GM12878 (cell line): ENCODE results near the gene PSENEN. TPM values are rescaled to one million over a fixed set of nuclear protein-coding genes. Genes with fewer than 3 reads are reported as not detected.

ENCODE experiments used
- ATAC-seq: fragments of 200-7000 bp; cut with Tn5 transposase; 3 replicates; pipeline ENCODE4 v1.9.1; 2020; ENCODE audit warnings: mild to moderate bottlenecking, moderate library complexity
- BruUV-seq: library from RNA; stranded (reverse); fragments of 400-500 nt; replicated peaks from 2 replicates; lab custom pipeline; 2021; lab: Mats Ljungman, UMichigan
- CTCF ChIA-PET: fragments of 300-600 bp; sonication (Branson Sonifier 250); formaldehyde crosslinking; extraction: SDS; loops from one replicate; lab custom pipeline; 2021; ENCODE audit warnings: inconsistent platforms; lab: Yijun Ruan, JAX
- POLR2A ChIA-PET: fragments of 350-600 bp; formaldehyde crosslinking; extraction: SDS; loops from one replicate; lab custom pipeline; 2021; ENCODE audit warnings: inconsistent platforms; lab: Charles Lee
- RAD21 ChIA-PET: fragments of 300-600 bp; sonication (Branson Sonifier 250); formaldehyde crosslinking; loops from one replicate; lab custom pipeline; 2023; ENCODE audit warnings: antibody characterized with exemption; ENCODE audit not compliant: unreplicated experiment; lab: Charles Lee
- SMC1A ChIA-PET: fragments of 300-600 bp; sonication (Branson Sonifier 250); formaldehyde crosslinking; loops from one replicate; lab custom pipeline; 2023; ENCODE audit not compliant: unreplicated experiment, uncharacterized antibody; lab: Charles Lee
- DNase-seq: peaks from one replicate; pipeline ENCODE4 v3.0.0-alpha.2; 2011; ENCODE audit warnings: low read depth, low spot score
- FAIRE-seq: peaks from 3 replicates; lab custom pipeline; 2011; peaks lifted over from hg19 to GRCh38; lab: Jason Lieb, UNC
- H2AFZ ChIP-seq: 2 replicates; pipeline ENCODE4 v1.6.0; 2011; ENCODE audit warnings: low read depth, low read length, control low read depth; ENCODE audit not compliant: control insufficient read depth
- H3K27ac ChIP-seq: 2 replicates; pipeline ENCODE4 v1.5.1; 2011; ENCODE audit warnings: control low read depth; ENCODE audit not compliant: control insufficient read depth, insufficient read depth
- H3K27me3 ChIP-seq, 2 experiments: replicated peaks in 1 of 2; 2 replicates each; pipeline versions ENCODE4 v1.6.0 to v1.6.1; 2011; ENCODE audit warnings: low read length in 1 of 2; ENCODE audit not compliant: control insufficient read depth in 2 of 2, insufficient read depth in 2 of 2
- H3K36me3 ChIP-seq, 2 experiments: 2 replicates each; pipeline ENCODE4 v1.5.1; 2011; ENCODE audit warnings: low read length in 1 of 2; ENCODE audit not compliant: control insufficient read depth in 2 of 2, insufficient read depth in 2 of 2
- H3K4me1 ChIP-seq: 2 replicates; pipeline ENCODE4 v1.6.1; 2011; ENCODE audit warnings: mild to moderate bottlenecking, low read length, moderate library complexity, mixed read lengths; ENCODE audit not compliant: control insufficient read depth, insufficient read depth
- H3K4me2 ChIP-seq: 2 replicates; pipeline ENCODE4 v1.6.0; 2011; ENCODE audit warnings: control low read depth; ENCODE audit not compliant: control insufficient read depth, insufficient read depth
- H3K4me3 ChIP-seq: fragments of 200-600 bp; sonication (generic); 2 replicates; pipeline ENCODE4 v1.5.1; 2016
- H3K79me2 ChIP-seq: 2 replicates; pipeline ENCODE4 v1.6.0; 2011; ENCODE audit warnings: low read length; ENCODE audit not compliant: control insufficient read depth, insufficient read depth
- H3K9ac ChIP-seq: 2 replicates; pipeline ENCODE4 v1.8.0; 2011; ENCODE audit warnings: low read length, control low read depth, mixed read lengths; ENCODE audit not compliant: control insufficient read depth, insufficient read depth
- H3K9me3 ChIP-seq: replicated peaks from 3 replicates; pipeline ENCODE4 v1.5.1; 2011; ENCODE audit warnings: mild to moderate bottlenecking, low read length; ENCODE audit not compliant: control insufficient read depth, insufficient read depth
- H4K20me1 ChIP-seq: 2 replicates; pipeline ENCODE4 v1.6.0; 2011; ENCODE audit not compliant: control insufficient read depth, insufficient read depth
- GABPA ChIP-seq: IDR thresholded peaks from 2 replicates; pipeline ENCODE4 v1.6.1; 2014; ENCODE audit warnings: antibody characterized with exemption, low read depth, mild to moderate bottlenecking, inconsistent platforms
- POLR2A ChIP-seq: IDR thresholded peaks from 2 replicates; pipeline ENCODE4 v1.6.1; 2011; ENCODE audit warnings: low read depth, mild to moderate bottlenecking, low read length
- POLR2AphosphoS5 ChIP-seq: IDR thresholded peaks from 2 replicates; pipeline ENCODE4 v1.6.1; 2011; ENCODE audit warnings: mild to moderate bottlenecking, low read length, inconsistent platforms
- RAD21 ChIP-seq: IDR thresholded peaks from 2 replicates; pipeline ENCODE4 v1.6.1; 2011; ENCODE audit warnings: mild to moderate bottlenecking, low read depth, low read length, moderate library complexity; ENCODE audit not compliant: insufficient read depth
- WGBS: methylation state at CpG from one replicate; pipeline ENCODE4 v1.1.6; 2016; ENCODE audit warnings: low lambda C conversion rate; ENCODE audit not compliant: insufficient replicate concordance, insufficient coverage; ENCODE audit errors: missing lambda C conversion rate; 5-methylcytosine and 5-hydroxymethylcytosine counted together
- in situ Hi-C: fragments of 300-500 bp; cut with MboI; formaldehyde crosslinking; loops from 9 replicates; pipeline ENCODE4 v1.14.3; 2018; ENCODE audit warnings: mixed read lengths
- intact Hi-C: fragments of 100-400 bp; cut with micrococcal nuclease; formaldehyde crosslinking; loops from one replicate; pipeline ENCODE4 v1.14.2; 2022; ENCODE audit not compliant: unreplicated experiment
- polyA plus RNA-seq, 11 experiments: library from polyadenylated mRNA; depleted of rRNA in 4 of 11; unstranded in 6 of 11; stranded (reverse) in 5 of 11; fragments of >200 nt; fragmentation: Nextera tagmentation in 4 of 11; fragmentation: Illumina TruSeq in 1 of 11; extraction: Ambion mirVana in 4 of 11; extraction: Trizol in 1 of 11; gene quantifications; 1 replicate in 1 of 11; 2 replicates in 10 of 11; pipeline versions ENCODE4 v1.2.1 to v1.2.3, GENCODE V29; 2011 to 2016; ENCODE audit warnings: inconsistent platforms in 2 of 11, missing spikeins in 2 of 11, low read depth in 1 of 11
- total RNA-seq, 4 experiments: library from RNA; depleted of rRNA in 3 of 4; stranded (reverse); fragments of >200 nt in 3 of 4; fragmentation: Illumina TruSeq in 1 of 4; extraction: Trizol in 1 of 4; gene quantifications; 2 replicates each; pipeline versions ENCODE4 v1.2.1 to v1.2.3, GENCODE V29; 2013 to 2021
- TF ChIP-seq, protein P1 (sequence below), 3 experiments: IDR thresholded peaks in 2 of 3; conservative IDR thresholded peaks in 1 of 3; 2 replicates each; pipeline ENCODE4 v1.5.1; 2011; ENCODE audit warnings: low read depth in 3 of 3, low read length in 3 of 3, mild to moderate bottlenecking in 3 of 3, control low read depth in 2 of 3, moderate library complexity in 2 of 3, inconsistent platforms in 1 of 3, mixed read lengths in 1 of 3; ENCODE audit not compliant: control insufficient read depth in 2 of 3, insufficient read depth in 1 of 3; ENCODE audit errors: extremely low read depth in 1 of 3

The PSENEN gene
- total and polyA plus RNA-seq, 10 of the 15 experiments (the other 5 are each of a cell fraction or from before 2014, with no cell fraction given): 14.4 to 178 (median 43.5) TPM

DNA sequence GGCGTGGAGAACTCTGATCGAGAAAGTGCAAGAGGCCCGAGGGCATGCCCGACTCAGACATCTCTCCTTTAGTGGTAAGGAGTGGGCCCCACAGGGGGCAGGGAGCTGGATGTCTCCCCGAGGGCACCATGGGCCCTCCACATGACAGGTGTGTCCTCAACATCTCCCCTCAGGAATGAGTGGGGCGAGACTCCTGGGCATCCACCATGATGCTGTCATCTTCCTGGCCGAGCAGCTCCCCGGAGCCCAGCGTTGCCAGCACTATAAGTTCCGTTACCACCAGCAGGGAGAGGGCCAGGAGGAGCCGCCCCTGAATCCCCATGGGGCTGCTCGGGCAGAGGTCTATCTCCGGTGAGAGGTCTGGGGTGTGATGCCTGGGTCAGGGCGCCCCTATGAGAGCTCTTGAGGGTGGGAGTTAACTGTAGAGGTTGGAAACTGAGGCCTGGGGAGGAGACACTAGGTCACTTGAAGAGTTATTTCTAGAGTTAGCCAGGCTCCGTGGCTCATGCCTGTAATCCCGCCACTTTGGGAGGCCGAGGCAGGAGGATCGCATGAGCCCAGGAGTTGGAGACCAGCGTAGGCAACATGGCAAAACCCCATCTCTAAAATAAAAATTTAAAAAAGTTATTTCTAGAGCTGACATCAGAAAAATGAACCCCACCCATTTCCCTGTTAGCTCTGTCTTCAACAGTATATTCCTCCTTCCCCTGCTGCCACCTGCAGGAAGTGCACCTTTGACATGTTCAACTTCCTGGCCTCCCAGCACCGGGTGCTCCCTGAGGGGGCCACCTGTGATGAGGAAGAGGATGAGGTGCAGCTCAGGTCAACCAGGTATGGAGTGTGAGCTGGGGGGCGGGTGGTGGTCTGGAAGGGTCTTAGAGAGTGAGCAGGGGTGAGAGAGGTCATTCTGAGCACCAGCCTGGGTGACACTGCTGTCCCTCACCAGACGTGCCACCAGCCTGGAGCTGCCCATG, 8.3 kb upstream of the PSENEN start:
- 87% methylated on average over 22 of the region's 22 CpGs for WGBS
- ChIA-PET POLR2A (interaction anchor here (1.2 to 1.3 kb wide), 2 partner anchors 8 to 18 kb away, joined by 3 to 4 read pairs; partner anchors contain the start of genes PSENEN and U2AF1L4), RAD21 (interaction anchor here (1.2 kb wide), 1 partner anchor 44 kb away, joined by 4 read pairs; no protein-coding TSS in a partner anchor), CTCF (interaction anchor here (1.2 to 2.1 kb wide), 4 partner anchors 17 to 45 kb away, joined by 3 to 7 read pairs (median 6); no protein-coding TSS in a partner anchor), SMC1A (interaction anchor here (1.2 to 1.8 kb wide), 2 partner anchors 19 to 41 kb away, joined by 3 to 5 read pairs; no protein-coding TSS in a partner anchor)
- intact Hi-C loops (no loop called here), in situ Hi-C loops (no loop called here)
- Histone ChIP-seq H3K4me3 (no peak overlapping the region), H3K9ac (no peak overlapping the region), H3K27me3 (no peaks in the 10 kb centered on the region), H2AFZ (no peak overlapping the region), H4K20me1 (no peaks in the 10 kb centered on the region), H3K79me2 (peaks cover 7% of the 10 kb centered on the region), H3K4me1 (peaks cover 7% of the 10 kb centered on the region), H3K4me2 (no peak overlapping the region), H3K27ac (no peak overlapping the region), H3K9me3 (no peaks in the 10 kb centered on the region), H3K36me3 (peaks cover 10 to 35% of the 10 kb centered on the region in 2 experiments; a peak in 3 of 4 replicates)
- ATAC-seq: no peak
- no peak for DNase-seq
- no TSS peak for BruUV-seq
- no peak for FAIRE-seq
- TF ChIP-seq, protein P1, sequence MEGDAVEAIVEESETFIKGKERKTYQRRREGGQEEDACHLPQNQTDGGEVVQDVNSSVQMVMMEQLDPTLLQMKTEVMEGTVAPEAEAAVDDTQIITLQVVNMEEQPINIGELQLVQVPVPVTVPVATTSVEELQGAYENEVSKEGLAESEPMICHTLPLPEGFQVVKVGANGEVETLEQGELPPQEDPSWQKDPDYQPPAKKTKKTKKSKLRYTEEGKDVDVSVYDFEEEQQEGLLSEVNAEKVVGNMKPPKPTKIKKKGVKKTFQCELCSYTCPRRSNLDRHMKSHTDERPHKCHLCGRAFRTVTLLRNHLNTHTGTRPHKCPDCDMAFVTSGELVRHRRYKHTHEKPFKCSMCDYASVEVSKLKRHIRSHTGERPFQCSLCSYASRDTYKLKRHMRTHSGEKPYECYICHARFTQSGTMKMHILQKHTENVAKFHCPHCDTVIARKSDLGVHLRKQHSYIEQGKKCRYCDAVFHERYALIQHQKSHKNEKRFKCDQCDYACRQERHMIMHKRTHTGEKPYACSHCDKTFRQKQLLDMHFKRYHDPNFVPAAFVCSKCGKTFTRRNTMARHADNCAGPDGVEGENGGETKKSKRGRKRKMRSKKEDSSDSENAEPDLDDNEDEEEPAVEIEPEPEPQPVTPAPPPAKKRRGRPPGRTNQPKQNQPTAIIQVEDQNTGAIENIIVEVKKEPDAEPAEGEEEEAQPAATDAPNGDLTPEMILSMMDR (IDR thresholded peaks at IDR 0.05 in 2 of 3, conservative IDR thresholded peaks at IDR 0.05 in 1 of 3; ENCODE audit: control insufficient read depth in 2 of 3, extremely low read depth in 1 of 3, insufficient read depth in 1 of 3, low read depth in 3 of 3, low read length in 3 of 3): peak; percentile 26 to 37 (median 27); a peak in 4 of 6 replicates
- TF ChIP-seq POLR2A (0 out of 2 replicates have a peak, but pooled peaks have one; percentile 36), RAD21 (peak; percentile 36; the same call in 1 of the 2 replicates), POLR2AphosphoS5 (peak; percentile 1; the same call in 1 of the 2 replicates), GABPA (no peak)
